Keratinocyte (primary cell): ENCODE results near the gene ID1. TPM values are rescaled to one million over a fixed set of nuclear protein-coding genes. Genes with fewer than 3 reads are reported as not detected.
A peak's percentile ranks its signal among the peaks of the same experiment; 100 is the strongest.

Experiments used
- DNase-seq: peaks from one replicate; pipeline ENCODE4 v3.0.0-alpha.2; 2011; ENCODE audit warnings: low read depth, missing footprints, low spot score
- FAIRE-seq: peaks from 2 replicates; lab custom pipeline; 2011; peaks lifted over from hg19 to GRCh38; lab: Jason Lieb, UNC
- H2AFZ ChIP-seq: 2 replicates; pipeline ENCODE4 v1.6.0; 2012; ENCODE audit warnings: low read length, control low read depth, inconsistent platforms; ENCODE audit not compliant: control insufficient read depth
- H3K27ac ChIP-seq: 2 replicates; pipeline ENCODE4 v1.5.1; 2011; ENCODE audit warnings: low read length; ENCODE audit not compliant: control insufficient read depth, insufficient read depth
- H3K27me3 ChIP-seq: 3 replicates; pipeline ENCODE4 v1.6.0; 2011; ENCODE audit warnings: low read length; ENCODE audit not compliant: control insufficient read depth, insufficient read depth; ENCODE audit errors: extremely low read depth
- H3K36me3 ChIP-seq, 2 experiments: 2 replicates in 1 of 2; 3 replicates in 1 of 2; pipeline ENCODE4 v1.5.1; 2011; ENCODE audit warnings: low read length in 2 of 2, mild to moderate bottlenecking in 1 of 2; ENCODE audit not compliant: control insufficient read depth in 2 of 2, insufficient read depth in 2 of 2; ENCODE audit errors: extremely low read depth in 1 of 2
- H3K4me1 ChIP-seq: 3 replicates; pipeline ENCODE4 v1.5.1; 2011; ENCODE audit warnings: low read length; ENCODE audit not compliant: control insufficient read depth, insufficient read depth; ENCODE audit errors: extremely low read depth
- H3K4me2 ChIP-seq: 3 replicates; pipeline ENCODE4 v1.6.0; 2011; ENCODE audit warnings: low read depth, low read length; ENCODE audit not compliant: control insufficient read depth, insufficient read depth; ENCODE audit errors: extremely low read depth
- H3K4me3 ChIP-seq, 3 experiments: fragments of 200-600 bp in 1 of 3; sonication (generic) in 1 of 3; 2 replicates in 2 of 3; 3 replicates in 1 of 3; pipeline ENCODE4 v1.5.1; 2011 to 2016; ENCODE audit warnings: low read length in 3 of 3, mild to moderate bottlenecking in 3 of 3, control low read depth in 2 of 3, inconsistent platforms in 1 of 3, low read depth in 1 of 3, mixed read lengths in 1 of 3, mixed run types in 1 of 3, moderate library complexity in 1 of 3; ENCODE audit not compliant: control insufficient read depth in 2 of 3, insufficient read depth in 2 of 3; ENCODE audit errors: extremely low read depth in 1 of 3
- H3K79me2 ChIP-seq: 2 replicates; pipeline ENCODE4 v1.6.0; 2012; ENCODE audit warnings: low read length; ENCODE audit not compliant: control insufficient read depth, insufficient read depth
- H3K9ac ChIP-seq: 3 replicates; pipeline ENCODE4 v1.6.0; 2011; ENCODE audit warnings: low read length; ENCODE audit not compliant: control insufficient read depth, insufficient read depth; ENCODE audit errors: extremely low read depth
- H3K9me1 ChIP-seq: 3 replicates; pipeline ENCODE4 v1.6.0; 2011; ENCODE audit warnings: low read length; ENCODE audit not compliant: control insufficient read depth, insufficient read depth; ENCODE audit errors: extremely low read depth
- H3K9me3 ChIP-seq: 2 replicates; pipeline ENCODE4 v1.5.1; 2012; ENCODE audit warnings: low read depth, low read length; ENCODE audit not compliant: control insufficient read depth
- H4K20me1 ChIP-seq: 3 replicates; pipeline ENCODE4 v1.6.0; 2011; ENCODE audit warnings: low read length; ENCODE audit not compliant: control insufficient read depth, insufficient read depth; ENCODE audit errors: extremely low read depth
- EZH2 ChIP-seq: IDR thresholded peaks from one replicate; pipeline ENCODE4 v1.6.1; 2012; ENCODE audit warnings: inconsistent platforms, mild to moderate bottlenecking, low read length, moderate library complexity
- dilution Hi-C: fragments of 300-500 bp; cut with MboI; formaldehyde crosslinking; loops from one replicate; pipeline ENCODE4 v1.7.0; 2020; ENCODE audit warnings: low sequenced_read_pairs; ENCODE audit not compliant: extremely low pct_ligation_motif_present
- polyA plus RNA-seq, 5 experiments: library from polyadenylated mRNA; depleted of rRNA in 3 of 5; stranded (reverse) in 3 of 5; stranded (forward) in 1 of 5; unstranded in 1 of 5; fragments of >200 nt; gene quantifications; 1 replicate in 1 of 5; 2 replicates in 3 of 5; 3 replicates in 1 of 5; pipeline versions ENCODE4 v1.2.1 to v1.2.3, GENCODE V29; 2011 to 2012; ENCODE audit warnings: missing spikeins in 2 of 5, low read depth in 1 of 5, low replicate concordance in 1 of 5
- TF ChIP-seq, protein P1 (sequence below), 3 experiments: IDR thresholded peaks in 1 of 3; conservative IDR thresholded peaks in 1 of 3; optimal IDR thresholded peaks in 1 of 3; 2 replicates in 2 of 3; 3 replicates in 1 of 3; pipeline versions ENCODE3 to v1.5.1; 2011; ENCODE audit warnings: low read length in 3 of 3, mild to moderate bottlenecking in 3 of 3, moderate library complexity in 2 of 3, control low read depth in 1 of 3, inconsistent platforms in 1 of 3; ENCODE audit not compliant: insufficient read depth in 2 of 3; ENCODE audit errors: extremely low read depth in 1 of 3

The ID1 gene
- polyA plus RNA-seq, 1 donor (not counting 4 experiments of a cell fraction or from before 2014, with no cell fraction given) = 24.4 TPM

DNA sequence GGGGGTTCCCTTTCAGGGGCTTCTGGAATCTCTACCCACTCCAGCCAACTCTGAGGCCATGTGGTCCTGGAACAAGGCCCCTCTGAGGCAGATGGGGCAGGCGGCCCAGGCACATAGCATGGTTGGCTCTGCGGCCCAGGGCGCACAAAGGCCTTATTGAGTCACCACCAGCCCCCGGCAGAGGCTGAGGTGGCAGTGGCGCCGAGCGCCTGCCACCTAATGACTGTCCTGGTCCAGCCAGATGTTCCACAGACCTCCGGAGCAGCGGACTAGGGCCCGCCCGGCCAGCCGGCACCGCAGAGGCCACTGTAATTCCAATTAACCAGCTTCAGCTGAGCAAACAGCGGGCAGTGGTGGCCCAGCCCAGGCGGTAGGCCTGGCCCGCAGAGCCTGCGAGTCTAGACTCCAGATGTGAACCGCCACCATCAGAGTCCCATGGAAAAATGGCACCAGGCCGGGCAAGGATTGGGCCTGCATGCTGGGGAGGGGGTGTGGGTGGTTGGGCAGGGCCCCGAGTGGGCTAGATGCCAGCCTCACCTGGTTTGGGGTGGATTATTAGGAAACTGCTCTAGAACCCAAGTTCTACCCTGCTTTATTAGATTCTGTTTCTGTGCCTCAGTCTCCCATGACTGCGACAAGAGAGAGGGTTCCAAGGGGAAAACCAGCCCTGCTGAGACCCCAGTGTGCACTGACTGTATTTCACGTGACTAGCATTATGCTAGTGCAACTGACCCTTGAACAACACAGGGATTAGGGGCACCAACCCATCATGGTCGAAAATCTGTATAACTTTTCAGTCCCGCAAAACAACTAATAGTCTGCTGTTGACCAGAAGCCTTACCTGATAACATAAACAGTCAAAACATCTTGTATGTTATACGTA lies 34.1 kb upstream of the ID1 start:
- Histone ChIP-seq H3K4me1 (peaks cover 42% of the 10 kb centered on the region), H3K36me3 (peaks cover 1 to 17% of the 10 kb centered on the region in 2 experiments), H3K27ac (no peak overlapping the region)

GRCh38 chr20:31572042-31572700 lies 32.9 kb upstream of the ID1 start:
- Histone ChIP-seq H3K9me3 (no peaks in the 10 kb centered on the region), H3K36me3 (peaks cover 1 to 14% of the 10 kb centered on the region in 2 experiments), H3K4me1 (peaks cover 30% of the 10 kb centered on the region), H3K27ac (peak overlapping the region; percentile 94), H4K20me1 (no peaks in the 10 kb centered on the region), H3K9me1 (no peaks in the 10 kb centered on the region), H3K4me3 (peak overlapping the region in 1 of 3 experiments; percentile 50), H3K27me3 (no peaks in the 10 kb centered on the region), H3K79me2 (no peaks in the 10 kb centered on the region), H3K4me2 (peak overlapping the region; percentile 77), H3K9ac (peak overlapping the region; percentile 75), H2AFZ (peak overlapping the region; percentile 65)
- DNase-seq (no peak), FAIRE-seq (no peak)
- dilution Hi-C loops = no loop called here
- TF ChIP-seq EZH2 = no peak

More for the DNA sequence above, 34.1 kb upstream of the ID1 start:
- FAIRE-seq (no peak), DNase-seq (no peak)
- Histone ChIP-seq H3K4me2 (no peak overlapping the region), H3K9ac (no peak overlapping the region), H3K79me2 (no peaks in the 10 kb centered on the region), H4K20me1 (no peaks in the 10 kb centered on the region), H3K4me3 (no peak overlapping the region), H2AFZ (no peak overlapping the region), H3K9me1 (no peaks in the 10 kb centered on the region), H3K27me3 (no peaks in the 10 kb centered on the region), H3K9me3 (no peaks in the 10 kb centered on the region)
- TF ChIP-seq, protein P1, sequence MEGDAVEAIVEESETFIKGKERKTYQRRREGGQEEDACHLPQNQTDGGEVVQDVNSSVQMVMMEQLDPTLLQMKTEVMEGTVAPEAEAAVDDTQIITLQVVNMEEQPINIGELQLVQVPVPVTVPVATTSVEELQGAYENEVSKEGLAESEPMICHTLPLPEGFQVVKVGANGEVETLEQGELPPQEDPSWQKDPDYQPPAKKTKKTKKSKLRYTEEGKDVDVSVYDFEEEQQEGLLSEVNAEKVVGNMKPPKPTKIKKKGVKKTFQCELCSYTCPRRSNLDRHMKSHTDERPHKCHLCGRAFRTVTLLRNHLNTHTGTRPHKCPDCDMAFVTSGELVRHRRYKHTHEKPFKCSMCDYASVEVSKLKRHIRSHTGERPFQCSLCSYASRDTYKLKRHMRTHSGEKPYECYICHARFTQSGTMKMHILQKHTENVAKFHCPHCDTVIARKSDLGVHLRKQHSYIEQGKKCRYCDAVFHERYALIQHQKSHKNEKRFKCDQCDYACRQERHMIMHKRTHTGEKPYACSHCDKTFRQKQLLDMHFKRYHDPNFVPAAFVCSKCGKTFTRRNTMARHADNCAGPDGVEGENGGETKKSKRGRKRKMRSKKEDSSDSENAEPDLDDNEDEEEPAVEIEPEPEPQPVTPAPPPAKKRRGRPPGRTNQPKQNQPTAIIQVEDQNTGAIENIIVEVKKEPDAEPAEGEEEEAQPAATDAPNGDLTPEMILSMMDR (optimal IDR thresholded peaks at IDR 0.05 in 1 of 3, IDR thresholded peaks at IDR 0.05 in 1 of 3, conservative IDR thresholded peaks at IDR 0.05 in 1 of 3; ENCODE audit: extremely low read depth in 1 of 3, insufficient read depth in 2 of 3, low read length in 3 of 3) = no peak
- no peak for TF ChIP-seq EZH2
- dilution Hi-C loops = no loop called here
